Adipocyte (in vitro differentiated cells): ENCODE data around the gene WDR37.

Source experiments
- DNase-seq: peaks from one replicate; pipeline ENCODE4 v3.0.0-alpha.2; 2015; ENCODE audit warnings: low read depth
- H3K27me3 ChIP-seq: replicated peaks from 2 replicates; pipeline ENCODE4 v1.7.0; 2013; ENCODE audit warnings: mild to moderate bottlenecking, low read length, moderate library complexity; ENCODE audit not compliant: control insufficient read depth, insufficient read depth
- H3K36me3 ChIP-seq: 2 replicates; pipeline ENCODE4 v1.7.0; 2013; ENCODE audit warnings: low read length, mild to moderate bottlenecking, moderate library complexity; ENCODE audit not compliant: control insufficient read depth, insufficient read depth, severe bottlenecking
- H3K4me1 ChIP-seq: 2 replicates; pipeline ENCODE4 v1.7.0; 2013; ENCODE audit warnings: mild to moderate bottlenecking, low read length, moderate library complexity; ENCODE audit not compliant: control insufficient read depth, insufficient read depth
- H3K4me3 ChIP-seq: 2 replicates; pipeline ENCODE4 v1.7.0; 2013; ENCODE audit warnings: mild to moderate bottlenecking, low read length, moderate library complexity
- H3K9ac ChIP-seq: 2 replicates; pipeline ENCODE4 v1.7.0; 2013; ENCODE audit warnings: mild to moderate bottlenecking, low read length, moderate library complexity
- H3K9me3 ChIP-seq: 2 replicates; pipeline ENCODE4 v1.7.0; 2013; ENCODE audit warnings: mild to moderate bottlenecking, low read length, moderate library complexity; ENCODE audit not compliant: control insufficient read depth

WDR37 gene

GRCh38 chr10:1094112-1095057 is 38.2 kb downstream of the WDR37 start:
- no peaks in the 10 kb centered on the region for H3K4me1 ChIP-seq
- H3K9me3 ChIP-seq, result no peaks in the 10 kb centered on the region
- no peak overlapping the region for H3K4me3 ChIP-seq
- H3K9ac ChIP-seq, result no peak overlapping the region
- no peak for DNase-seq
- H3K36me3 ChIP-seq, result peaks cover 87% of the 10 kb centered on the region
- H3K27me3 ChIP-seq, result no peaks in the 10 kb centered on the region

GRCh38 chr10:1095498-1095897 is 39.3 kb downstream of the WDR37 start:
- Histone ChIP-seq H3K9ac (no peak overlapping the region), H3K27me3 (no peaks in the 10 kb centered on the region), H3K4me1 (no peaks in the 10 kb centered on the region), H3K36me3 (peaks cover 80% of the 10 kb centered on the region), H3K4me3 (no peak overlapping the region), H3K9me3 (no peaks in the 10 kb centered on the region)
- DNase-seq, result no peak

GRCh38 chr10:1096287-1096889 is 40.2 kb downstream of the WDR37 start:
- Histone ChIP-seq H3K9ac (no peak overlapping the region), H3K36me3 (peaks cover 79% of the 10 kb centered on the region), H3K4me3 (no peak overlapping the region), H3K4me1 (no peaks in the 10 kb centered on the region), H3K9me3 (no peaks in the 10 kb centered on the region), H3K27me3 (no peaks in the 10 kb centered on the region)
- DNase-seq, result no peak

- Histone ChIP-seq H3K9me3 (no peaks in the 10 kb centered on the region), H3K9ac (no peak overlapping the region), H3K4me1 (no peaks in the 10 kb centered on the region), H3K4me3 (no peak overlapping the region), H3K36me3 (peaks cover 85% of the 10 kb centered on the region), H3K27me3 (no peaks in the 10 kb centered on the region)
- DNase-seq, result no peak
These were observed 41.3 kb downstream of the WDR37 start for GRCh38 chr10:1097436-1097835.

- H3K9me3 ChIP-seq, result no peaks in the 10 kb centered on the region
- H3K36me3 ChIP-seq, result peaks cover 83% of the 10 kb centered on the region
- no peaks in the 10 kb centered on the region for H3K4me1 ChIP-seq
- no peak overlapping the region for H3K9ac ChIP-seq
- DNase-seq, result peak; percentile 9
- no peak overlapping the region for H3K4me3 ChIP-seq
- no peaks in the 10 kb centered on the region for H3K27me3 ChIP-seq
These were observed 44.0 kb downstream of the WDR37 start for GRCh38 chr10:1100143-1100542.

- H3K4me3 ChIP-seq, result no peak overlapping the region
- peaks cover 83% of the 10 kb centered on the region for H3K36me3 ChIP-seq
- no peaks in the 10 kb centered on the region for H3K4me1 ChIP-seq
- H3K9me3 ChIP-seq, result no peaks in the 10 kb centered on the region
- H3K9ac ChIP-seq, result no peak overlapping the region
- no peaks in the 10 kb centered on the region for H3K27me3 ChIP-seq
- no peak for DNase-seq
These were observed 44.6 kb downstream of the WDR37 start for GRCh38 chr10:1100691-1101368.

- no peak overlapping the region for H3K9ac ChIP-seq
- no peaks in the 10 kb centered on the region for H3K4me1 ChIP-seq
- H3K36me3 ChIP-seq, result peaks cover 82% of the 10 kb centered on the region
- no peak overlapping the region for H3K4me3 ChIP-seq
- no peaks in the 10 kb centered on the region for H3K9me3 ChIP-seq
- no peaks in the 10 kb centered on the region for H3K27me3 ChIP-seq
- no peak for DNase-seq
These were observed 45.8 kb downstream of the WDR37 start for GRCh38 chr10:1101946-1102345.

- no peak for DNase-seq
- Histone ChIP-seq H3K4me3 (no peak overlapping the region), H3K9me3 (no peaks in the 10 kb centered on the region), H3K27me3 (no peaks in the 10 kb centered on the region), H3K9ac (no peak overlapping the region), H3K36me3 (peaks cover 82% of the 10 kb centered on the region), H3K4me1 (no peaks in the 10 kb centered on the region)
These were observed 46.2 kb downstream of the WDR37 start for GRCh38 chr10:1102416-1102815.

- H3K27me3 ChIP-seq, result no peaks in the 10 kb centered on the region
- no peaks in the 10 kb centered on the region for H3K4me1 ChIP-seq
- no peaks in the 10 kb centered on the region for H3K9me3 ChIP-seq
- no peak for DNase-seq
- no peak overlapping the region for H3K4me3 ChIP-seq
- H3K9ac ChIP-seq, result no peak overlapping the region
- peaks cover 82% of the 10 kb centered on the region for H3K36me3 ChIP-seq
These were observed 46.6 kb downstream of the WDR37 start for GRCh38 chr10:1102831-1103230.

GRCh38 chr10:1103551-1103950 is 47.4 kb downstream of the WDR37 start:
- H3K27me3 ChIP-seq, result no peaks in the 10 kb centered on the region
- DNase-seq, result no peak
- no peaks in the 10 kb centered on the region for H3K4me1 ChIP-seq
- no peak overlapping the region for H3K4me3 ChIP-seq
- H3K9me3 ChIP-seq, result no peaks in the 10 kb centered on the region
- peaks cover 83% of the 10 kb centered on the region for H3K36me3 ChIP-seq
- H3K9ac ChIP-seq, result no peak overlapping the region

- H3K36me3 ChIP-seq, result peaks cover 83% of the 10 kb centered on the region
- H3K4me3 ChIP-seq, result no peak overlapping the region
- DNase-seq, result no peak
- peaks cover under 1% of the 10 kb centered on the region for H3K4me1 ChIP-seq
- H3K9me3 ChIP-seq, result no peaks in the 10 kb centered on the region
- H3K27me3 ChIP-seq, result no peaks in the 10 kb centered on the region
- no peak overlapping the region for H3K9ac ChIP-seq
These were observed 48.8 kb downstream of the WDR37 start for GRCh38 chr10:1104971-1105370.
